GM18499 (cell line): ENCODE data around the gene PTCHD1.

Experiments used
- ATAC-seq: cut with Tn5 transposase; IDR thresholded peaks from one replicate; pipeline ENCODE4 v1.9.1; 2021; ENCODE audit warnings: moderate number of reproducible peaks; ENCODE audit not compliant: insufficient read depth, unreplicated experiment

PTCHD1 gene

DNA sequence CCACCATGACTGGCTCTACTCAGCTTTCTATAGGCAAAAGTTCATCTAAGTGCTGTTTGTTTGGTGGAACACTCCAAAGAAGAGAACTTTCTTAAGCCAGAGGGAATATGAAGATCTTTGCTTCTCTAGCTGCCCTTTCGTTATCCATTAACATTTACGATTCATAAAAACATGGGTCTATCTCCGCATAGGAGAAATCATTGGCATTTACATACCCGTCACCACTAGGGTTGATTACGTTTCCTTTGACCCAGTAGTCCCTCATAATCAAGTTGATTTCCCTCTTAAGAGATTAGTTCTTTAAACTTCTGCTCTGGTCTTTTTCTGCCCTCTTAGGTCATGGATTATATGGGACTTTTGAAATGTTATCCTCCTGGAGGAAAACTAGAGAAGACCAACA lies 57.5 kb downstream of the PTCHD1 start:
- ATAC-seq = no peak

- no peak for ATAC-seq
Measured at GRCh38 chrX:23394421-23394820, 59.8 kb downstream of the PTCHD1 start.

GRCh38 chrX:23396263-23396662 lies 61.6 kb downstream of the PTCHD1 start:
- no peak for ATAC-seq

DNA sequence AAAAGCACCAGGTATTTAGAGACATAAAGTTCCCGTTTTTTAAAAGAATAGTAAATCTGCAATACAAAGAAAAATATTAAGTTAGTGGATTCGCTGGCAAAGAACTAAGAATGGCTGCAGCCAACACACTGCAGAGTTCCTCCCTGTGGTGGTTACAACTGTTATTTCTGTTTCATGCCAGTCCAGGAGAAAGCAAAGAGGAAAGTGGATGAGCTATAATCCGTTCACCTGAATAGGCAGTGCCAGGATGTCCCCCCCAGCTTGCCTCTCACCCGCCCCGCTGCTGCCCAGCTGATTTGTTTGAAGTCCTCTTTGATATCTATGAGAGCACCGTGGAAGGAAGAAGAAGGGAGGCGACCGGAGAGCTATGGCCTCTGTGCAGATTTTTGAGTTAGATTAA lies 63.9 kb downstream of the PTCHD1 start:
- no peak for ATAC-seq

GRCh38 chrX:23403849-23404248 lies 69.2 kb downstream of the PTCHD1 start:
- no peak for ATAC-seq

DNA sequence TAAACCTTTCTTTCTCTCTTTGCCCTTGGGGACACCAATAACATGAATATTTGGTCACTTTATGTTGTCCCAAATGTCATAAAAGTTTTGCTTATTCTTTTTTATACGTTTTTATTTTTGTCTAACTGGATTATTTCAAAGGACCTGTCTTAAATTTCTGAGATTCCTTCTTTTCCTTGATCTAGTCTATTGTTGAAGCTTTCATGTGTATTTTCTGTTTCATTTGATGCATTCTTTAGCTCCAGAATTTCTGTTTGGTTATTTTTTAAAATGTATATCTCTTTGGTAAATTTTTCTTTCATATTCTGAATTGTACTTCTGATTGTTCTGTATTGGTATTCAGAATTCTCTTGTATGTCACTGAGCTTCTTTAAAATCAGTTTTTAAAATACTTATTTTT lies 88.3 kb downstream of the PTCHD1 start:
- no peak for ATAC-seq

GRCh38 chrX:23434356-23434884 lies 99.8 kb downstream of the PTCHD1 start:
- no peak for ATAC-seq

DNA sequence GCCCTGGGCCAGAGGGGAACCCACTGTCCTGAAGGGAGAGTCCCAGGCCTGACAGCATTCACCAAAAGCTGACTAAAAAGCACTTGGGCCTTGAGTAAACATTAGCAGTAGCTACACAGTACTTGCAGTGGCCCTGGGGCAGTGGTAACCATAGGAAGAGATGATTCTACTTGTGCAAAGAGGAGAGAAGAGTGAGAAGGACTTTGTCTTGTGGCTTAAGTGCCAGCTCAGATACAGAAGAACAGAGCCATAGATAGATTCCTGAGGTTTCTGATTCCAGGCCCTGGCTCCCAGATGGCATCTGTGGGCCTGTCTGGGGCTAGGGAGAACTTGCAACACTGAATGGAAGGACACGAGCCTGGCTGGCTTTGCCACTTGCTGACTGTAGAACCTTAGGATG lies 100.5 kb downstream of the PTCHD1 start:
- no peak for ATAC-seq

DNA sequence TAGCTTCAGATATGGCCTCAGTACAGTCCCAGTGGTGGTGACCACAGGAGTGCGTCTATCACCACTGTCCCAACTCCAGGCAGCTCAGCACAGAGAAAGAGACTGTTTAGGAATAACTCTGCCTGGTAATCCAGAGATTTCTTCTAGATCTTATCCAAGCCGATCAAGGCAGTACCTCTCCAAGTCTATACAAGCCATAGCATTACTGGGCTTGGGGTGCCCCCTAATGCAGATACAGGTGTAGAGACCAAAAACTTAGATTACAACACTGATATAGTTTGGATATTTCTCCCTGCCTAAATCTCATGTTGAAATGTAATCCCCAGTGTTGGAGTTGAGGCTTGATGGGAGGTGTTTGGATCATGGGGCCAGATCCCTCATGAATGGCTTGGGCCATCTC lies 100.9 kb downstream of the PTCHD1 start:
- no peak for ATAC-seq

DNA sequence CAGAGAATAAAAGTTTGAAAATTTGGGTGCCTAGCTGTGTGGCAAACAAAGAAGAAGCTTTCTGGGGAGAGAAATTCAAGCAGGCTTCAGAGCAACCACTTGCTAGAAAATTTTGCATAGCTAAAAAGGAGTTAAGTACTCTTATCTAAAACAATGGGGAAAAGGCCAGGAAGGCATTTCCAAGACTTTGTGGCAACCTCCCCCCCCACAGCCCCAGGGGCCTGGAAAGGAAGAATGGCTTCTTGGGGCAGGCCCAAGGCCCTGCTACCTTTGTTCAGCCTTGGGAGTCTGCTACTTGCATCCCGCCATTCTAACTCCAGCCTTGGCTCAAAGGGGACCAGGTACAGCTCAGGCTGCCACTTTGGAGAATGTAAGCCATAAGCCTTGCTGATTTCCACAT lies 102.2 kb downstream of the PTCHD1 start:
- ATAC-seq = no peak

DNA sequence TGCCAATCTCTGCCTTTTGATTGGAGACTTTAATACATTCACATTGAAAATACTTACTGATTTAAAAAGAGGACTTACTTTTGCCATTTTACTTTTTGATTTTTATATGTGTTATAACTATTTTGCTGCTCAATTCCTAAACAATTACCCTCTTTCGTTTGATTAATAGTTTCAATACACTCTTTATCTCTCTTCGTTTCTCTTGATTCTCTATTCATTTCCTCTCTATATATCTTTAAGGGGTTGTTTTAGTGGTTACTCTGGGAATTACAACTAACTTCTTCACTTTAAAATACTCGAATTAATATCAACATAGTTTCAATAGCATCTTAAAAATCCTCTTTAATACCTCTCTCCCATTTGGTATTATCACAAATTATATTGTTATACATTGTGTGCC lies 116.6 kb downstream of the PTCHD1 start:
- no peak for ATAC-seq
